Measurements from ENCODE around the gene STK4.
"Not testable (repeated sequence)": the region's sequence is repeated elsewhere in the genome, so short reads cannot be mapped to it uniquely, and the experiment has no call there.

STK4 gene

GRCh38 chr20:45017857-45018256, 51.5 kb downstream of the STK4 start:
- TF ChIP-seq POLR2AphosphoS5 (IDR thresholded peaks at IDR 0.05; ENCODE audit: low read depth, low read length) (no peak), TAF1 (IDR thresholded peaks at IDR 0.05; ENCODE audit: low read depth, low read length) (no peak), POU2F2 (IDR thresholded peaks at IDR 0.05; ENCODE audit: low read depth, low read length) (no peak), SPI1 (IDR thresholded peaks at IDR 0.05; ENCODE audit: low read depth, low read length) (no peak)
- FAIRE-seq (no peak), DNase-seq (ENCODE audit: insufficient read length, low spot score) (no peak)

GRCh38 chr20:45019027-45019761, 52.9 kb downstream of the STK4 start:
- DNase-seq (ENCODE audit: insufficient read length, low spot score) (no peak), FAIRE-seq (no peak)
- TF ChIP-seq POU2F2 (IDR thresholded peaks at IDR 0.05; ENCODE audit: low read depth, low read length) (no peak), PAX5 (IDR thresholded peaks at IDR 0.05; ENCODE audit: insufficient read depth, low read length, severe bottlenecking) (no peak), SPI1 (IDR thresholded peaks at IDR 0.05; ENCODE audit: low read depth, low read length) (no peak), POLR2A (IDR thresholded peaks at IDR 0.05; ENCODE audit: low read depth, low read length) (no peak), TAF1 (IDR thresholded peaks at IDR 0.05; ENCODE audit: low read depth, low read length) (no peak), POLR2AphosphoS5 (IDR thresholded peaks at IDR 0.05; ENCODE audit: low read depth, low read length) (no peak)

GRCh38 chr20:45019762-45020123, 53.4 kb downstream of the STK4 start:
- DNase-seq (ENCODE audit: insufficient read length, low spot score), result no peak
- TF ChIP-seq PAX5 (IDR thresholded peaks at IDR 0.05; ENCODE audit: insufficient read depth, low read length, severe bottlenecking) (no peak), TAF1 (IDR thresholded peaks at IDR 0.05; ENCODE audit: low read depth, low read length) (no peak), SPI1 (IDR thresholded peaks at IDR 0.05; ENCODE audit: low read depth, low read length) (no peak), POLR2AphosphoS5 (IDR thresholded peaks at IDR 0.05; ENCODE audit: low read depth, low read length) (no peak), POLR2A (IDR thresholded peaks at IDR 0.05; ENCODE audit: low read depth, low read length) (no peak), POU2F2 (IDR thresholded peaks at IDR 0.05; ENCODE audit: low read depth, low read length) (no peak)
- no peak for FAIRE-seq

- TF ChIP-seq POLR2AphosphoS5 (IDR thresholded peaks at IDR 0.05; ENCODE audit: low read depth, low read length), result no peak
- TF ChIP-seq POLR2A (IDR thresholded peaks at IDR 0.05; ENCODE audit: low read depth, low read length), result no peak
- no peak for TF ChIP-seq TAF1 (IDR thresholded peaks at IDR 0.05; ENCODE audit: low read depth, low read length)
- no peak for TF ChIP-seq POU2F2 (IDR thresholded peaks at IDR 0.05; ENCODE audit: low read depth, low read length)
- TF ChIP-seq PAX5 (IDR thresholded peaks at IDR 0.05; ENCODE audit: insufficient read depth, low read length, severe bottlenecking), result no peak
- TF ChIP-seq SPI1 (IDR thresholded peaks at IDR 0.05; ENCODE audit: low read depth, low read length), result no peak
- no peak for DNase-seq (ENCODE audit: insufficient read length, low spot score)
- FAIRE-seq, result no peak
These were observed 54.0 kb downstream of the STK4 start for GRCh38 chr20:45020236-45020886.

- no peak for FAIRE-seq
- DNase-seq (ENCODE audit: insufficient read length, low spot score), result no peak
- TF ChIP-seq POU2F2 (IDR thresholded peaks at IDR 0.05; ENCODE audit: low read depth, low read length) (no peak), POLR2A (IDR thresholded peaks at IDR 0.05; ENCODE audit: low read depth, low read length) (no peak), TAF1 (IDR thresholded peaks at IDR 0.05; ENCODE audit: low read depth, low read length) (no peak), POLR2AphosphoS5 (IDR thresholded peaks at IDR 0.05; ENCODE audit: low read depth, low read length) (no peak), SPI1 (IDR thresholded peaks at IDR 0.05; ENCODE audit: low read depth, low read length) (no peak), PAX5 (IDR thresholded peaks at IDR 0.05; ENCODE audit: insufficient read depth, low read length, severe bottlenecking) (no peak)
These were observed 55.3 kb downstream of the STK4 start for GRCh38 chr20:45021631-45022030.

GRCh38 chr20:45023140-45023539, 56.8 kb downstream of the STK4 start:
- DNase-seq (ENCODE audit: insufficient read length, low spot score), result not testable (repeated sequence)
- FAIRE-seq, result peak; percentile 48

GRCh38 chr20:45028424-45029136, 62.3 kb downstream of the STK4 start:
- DNase-seq (ENCODE audit: insufficient read length, low spot score) (no peak), FAIRE-seq (no peak)
- TF ChIP-seq SPI1 (IDR thresholded peaks at IDR 0.05; ENCODE audit: low read depth, low read length), result no peak
- TF ChIP-seq POU2F2 (IDR thresholded peaks at IDR 0.05; ENCODE audit: low read depth, low read length), result no peak
- no peak for TF ChIP-seq PAX5 (IDR thresholded peaks at IDR 0.05; ENCODE audit: insufficient read depth, low read length, severe bottlenecking)
- TF ChIP-seq POLR2A (IDR thresholded peaks at IDR 0.05; ENCODE audit: low read depth, low read length), result no peak
- no peak for TF ChIP-seq TAF1 (IDR thresholded peaks at IDR 0.05; ENCODE audit: low read depth, low read length)
- no peak for TF ChIP-seq POLR2AphosphoS5 (IDR thresholded peaks at IDR 0.05; ENCODE audit: low read depth, low read length)

- FAIRE-seq (no peak), DNase-seq (ENCODE audit: insufficient read length, low spot score) (no peak)
- TF ChIP-seq POLR2AphosphoS5 (IDR thresholded peaks at IDR 0.05; ENCODE audit: low read depth, low read length) (no peak), POU2F2 (IDR thresholded peaks at IDR 0.05; ENCODE audit: low read depth, low read length) (no peak)
These were observed 63.6 kb downstream of the STK4 start for GRCh38 chr20:45029884-45030283.

- FAIRE-seq (peak; percentile 40), DNase-seq (ENCODE audit: insufficient read length, low spot score) (no peak)
- TF ChIP-seq POLR2AphosphoS5 (IDR thresholded peaks at IDR 0.05; ENCODE audit: low read depth, low read length) (no peak), TAF1 (IDR thresholded peaks at IDR 0.05; ENCODE audit: low read depth, low read length) (no peak), SPI1 (IDR thresholded peaks at IDR 0.05; ENCODE audit: low read depth, low read length) (no peak), POU2F2 (IDR thresholded peaks at IDR 0.05; ENCODE audit: low read depth, low read length) (no peak), POLR2A (IDR thresholded peaks at IDR 0.05; ENCODE audit: low read depth, low read length) (no peak), PAX5 (IDR thresholded peaks at IDR 0.05; ENCODE audit: insufficient read depth, low read length, severe bottlenecking) (no peak)
These were observed 66.0 kb downstream of the STK4 start for GRCh38 chr20:45032276-45032675.

GRCh38 chr20:45032781-45033180, 66.5 kb downstream of the STK4 start:
- no peak for FAIRE-seq
- no peak for TF ChIP-seq PAX5 (IDR thresholded peaks at IDR 0.05; ENCODE audit: insufficient read depth, low read length, severe bottlenecking)
- no peak for TF ChIP-seq POLR2AphosphoS5 (IDR thresholded peaks at IDR 0.05; ENCODE audit: low read depth, low read length)
- no peak for TF ChIP-seq POLR2A (IDR thresholded peaks at IDR 0.05; ENCODE audit: low read depth, low read length)
- no peak for TF ChIP-seq POU2F2 (IDR thresholded peaks at IDR 0.05; ENCODE audit: low read depth, low read length)
- no peak for TF ChIP-seq SPI1 (IDR thresholded peaks at IDR 0.05; ENCODE audit: low read depth, low read length)
- no peak for TF ChIP-seq TAF1 (IDR thresholded peaks at IDR 0.05; ENCODE audit: low read depth, low read length)
- no peak for DNase-seq (ENCODE audit: insufficient read length, low spot score)
